ENCODE results near the gene C4orf54. TPM values are rescaled to one million over a fixed set of nuclear protein-coding genes. Genes with fewer than 3 reads are reported as not detected.

The C4orf54 gene
- total RNA-seq, 1 experiment from 2014 or later: 0.04 TPM

DNA sequence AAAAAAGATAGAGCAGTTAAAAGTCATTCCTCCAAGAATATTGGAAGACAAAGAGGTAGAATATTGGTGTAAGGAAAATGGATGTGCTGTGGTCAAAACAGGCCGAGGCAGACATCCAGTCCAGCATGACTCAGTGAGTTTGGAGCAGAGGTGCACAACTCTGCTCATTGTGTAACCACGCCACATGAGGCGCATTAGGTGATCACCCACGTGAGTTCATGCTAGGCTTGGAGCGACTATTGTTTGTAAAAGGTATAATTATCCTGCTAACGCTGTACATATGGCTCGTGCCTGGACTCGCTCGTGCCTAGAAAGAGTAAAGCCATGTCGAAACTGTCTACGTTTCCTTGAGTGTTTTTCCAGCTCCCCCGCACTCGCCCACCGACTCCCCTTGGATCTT, 23.9 kb downstream of the C4orf54 start:
- ChIA-PET CTCF (no interaction called here), POLR2A (ENCODE audit: unreplicated experiment) (no interaction called here)
- H3K9ac ChIP-seq (ENCODE audit: low read length): no peak overlapping the region
- H3K79me2 ChIP-seq (ENCODE audit: low read length): no peaks in the 10 kb centered on the region
- no peak overlapping the region for H3K27ac ChIP-seq (ENCODE audit: low read length)
- H3K9me3 ChIP-seq (ENCODE audit: low read length): no peaks in the 10 kb centered on the region
- H3K9me2 ChIP-seq (replicated peaks; ENCODE audit: low read length): no peaks in the 10 kb centered on the region
- intact Hi-C loops (cut with micrococcal nuclease): no loop called here
- DNase-seq (no peak), ATAC-seq (no peak)
- H2AFZ ChIP-seq (ENCODE audit: low read length): no peak overlapping the region
- H3F3A ChIP-seq (ENCODE audit: low read length, unreplicated experiment): no peaks in the 10 kb centered on the region
- H3K4me3 ChIP-seq (ENCODE audit: low read length): no peak overlapping the region
- no peaks in the 10 kb centered on the region for H3K27me3 ChIP-seq (ENCODE audit: low read length)
- H4K20me1 ChIP-seq (ENCODE audit: low read length): no peaks in the 10 kb centered on the region
- no peak overlapping the region for H3K4me2 ChIP-seq (ENCODE audit: low read length)
- H3K36me3 ChIP-seq (ENCODE audit: low read depth, low read length): no peaks in the 10 kb centered on the region
- TF ChIP-seq EZH2 (IDR thresholded peaks at IDR 0.05; ENCODE audit: low read length, unreplicated experiment) (no peak), EZH2phosphoT487 (IDR thresholded peaks at IDR 0.05; ENCODE audit: borderline replicate concordance, low read length) (no peak)
- TF ChIP-seq, protein P1, sequence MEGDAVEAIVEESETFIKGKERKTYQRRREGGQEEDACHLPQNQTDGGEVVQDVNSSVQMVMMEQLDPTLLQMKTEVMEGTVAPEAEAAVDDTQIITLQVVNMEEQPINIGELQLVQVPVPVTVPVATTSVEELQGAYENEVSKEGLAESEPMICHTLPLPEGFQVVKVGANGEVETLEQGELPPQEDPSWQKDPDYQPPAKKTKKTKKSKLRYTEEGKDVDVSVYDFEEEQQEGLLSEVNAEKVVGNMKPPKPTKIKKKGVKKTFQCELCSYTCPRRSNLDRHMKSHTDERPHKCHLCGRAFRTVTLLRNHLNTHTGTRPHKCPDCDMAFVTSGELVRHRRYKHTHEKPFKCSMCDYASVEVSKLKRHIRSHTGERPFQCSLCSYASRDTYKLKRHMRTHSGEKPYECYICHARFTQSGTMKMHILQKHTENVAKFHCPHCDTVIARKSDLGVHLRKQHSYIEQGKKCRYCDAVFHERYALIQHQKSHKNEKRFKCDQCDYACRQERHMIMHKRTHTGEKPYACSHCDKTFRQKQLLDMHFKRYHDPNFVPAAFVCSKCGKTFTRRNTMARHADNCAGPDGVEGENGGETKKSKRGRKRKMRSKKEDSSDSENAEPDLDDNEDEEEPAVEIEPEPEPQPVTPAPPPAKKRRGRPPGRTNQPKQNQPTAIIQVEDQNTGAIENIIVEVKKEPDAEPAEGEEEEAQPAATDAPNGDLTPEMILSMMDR (conservative IDR thresholded peaks at IDR 0.05; ENCODE audit: low read depth, low read length): no peak
- no TSS peak for BruUV-seq (replicated peaks)
- H3K4me1 ChIP-seq (ENCODE audit: insufficient read depth, low read length): peaks cover 14% of the 10 kb centered on the region; the same call in 1 of the 2 replicates

DNA sequence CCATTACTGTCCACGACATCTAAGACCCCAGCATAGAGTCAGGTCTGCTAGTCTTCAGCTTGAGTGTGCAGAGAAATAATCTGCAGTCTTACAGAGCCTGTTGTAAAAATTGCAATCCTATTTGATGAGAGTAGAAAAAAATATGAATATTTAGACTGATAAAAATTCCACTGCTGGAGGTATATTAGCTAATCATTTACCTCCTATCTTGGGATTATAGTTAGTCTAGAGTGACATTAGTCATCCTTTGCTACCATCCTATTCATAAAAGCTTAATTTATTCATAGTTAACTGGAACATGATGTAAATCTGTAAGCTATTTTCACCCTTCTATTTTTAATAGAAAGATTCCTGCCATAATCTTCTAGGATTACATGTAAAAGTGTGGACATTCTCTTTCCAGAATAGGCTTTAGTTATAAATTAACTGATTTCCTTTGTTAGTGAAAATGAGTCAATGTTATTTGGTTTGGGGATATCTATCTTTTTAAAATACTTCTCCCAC, 26.7 kb downstream of the C4orf54 start:
- Histone ChIP-seq H3K27me3 (ENCODE audit: low read length) (no peaks in the 10 kb centered on the region), H3K9me3 (ENCODE audit: low read length) (no peaks in the 10 kb centered on the region), H3K9me2 (replicated peaks; ENCODE audit: low read length) (no peaks in the 10 kb centered on the region), H4K20me1 (ENCODE audit: low read length) (no peaks in the 10 kb centered on the region), H3K4me1 (ENCODE audit: insufficient read depth, low read length) (peaks cover 14% of the 10 kb centered on the region; the same call in 1 of the 2 replicates), H3F3A (ENCODE audit: low read length, unreplicated experiment) (no peaks in the 10 kb centered on the region), H3K27ac (ENCODE audit: low read length) (no peak overlapping the region), H3K9ac (ENCODE audit: low read length) (no peak overlapping the region), H2AFZ (ENCODE audit: low read length) (no peak overlapping the region), H3K4me2 (ENCODE audit: low read length) (no peak overlapping the region), H3K79me2 (ENCODE audit: low read length) (no peaks in the 10 kb centered on the region), H3K36me3 (ENCODE audit: low read depth, low read length) (no peaks in the 10 kb centered on the region), H3K4me3 (ENCODE audit: low read length) (no peak overlapping the region)
- intact Hi-C loops (cut with micrococcal nuclease): no loop called here
- DNase-seq (no peak), ATAC-seq (no peak)
- POLR2A ChIA-PET (ENCODE audit: unreplicated experiment): no interaction called here
- CTCF ChIA-PET: no interaction called here
- BruUV-seq (replicated peaks): no TSS peak
- TF ChIP-seq, protein P1 (conservative IDR thresholded peaks at IDR 0.05; ENCODE audit: low read depth, low read length): no peak
- no peak for TF ChIP-seq EZH2 (IDR thresholded peaks at IDR 0.05; ENCODE audit: low read length, unreplicated experiment)
- no peak for TF ChIP-seq EZH2phosphoT487 (IDR thresholded peaks at IDR 0.05; ENCODE audit: borderline replicate concordance, low read length)

DNA sequence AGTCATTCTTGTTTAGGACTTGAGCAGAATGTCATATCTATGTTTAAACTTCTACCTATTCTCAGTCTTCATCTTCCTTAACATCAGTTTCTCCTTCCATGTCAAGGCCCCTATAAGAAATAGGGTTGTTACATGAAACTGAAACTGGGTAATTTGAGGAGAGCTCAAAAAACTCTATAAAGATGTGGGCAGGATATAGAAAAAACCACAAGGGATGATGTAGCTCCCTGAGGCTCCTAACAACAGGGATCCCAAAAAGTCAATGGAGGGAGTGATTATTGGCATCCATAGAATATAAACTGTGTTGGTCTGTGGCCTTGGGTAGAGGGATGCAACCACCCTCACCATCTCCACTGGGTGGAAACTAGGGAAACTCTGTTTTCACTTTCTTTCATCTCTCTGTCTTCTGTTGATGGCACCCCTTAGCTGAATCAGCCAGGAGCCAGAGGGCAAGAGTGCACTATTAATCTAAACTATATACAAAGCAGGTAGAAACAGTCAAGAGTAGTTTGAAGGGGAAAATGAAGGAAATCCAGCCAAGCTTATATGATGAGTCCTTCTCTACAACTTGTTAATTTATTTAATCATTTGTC, 27.6 kb downstream of the C4orf54 start:
- CTCF ChIA-PET: no interaction called here
- POLR2A ChIA-PET (ENCODE audit: unreplicated experiment): no interaction called here

More for the DNA sequence above, 27.6 kb downstream of the C4orf54 start:
- Histone ChIP-seq H3K79me2 (ENCODE audit: low read length) (no peaks in the 10 kb centered on the region), H2AFZ (ENCODE audit: low read length) (no peak overlapping the region), H3K27me3 (ENCODE audit: low read length) (no peaks in the 10 kb centered on the region), H3K9me3 (ENCODE audit: low read length) (no peaks in the 10 kb centered on the region), H3K9ac (ENCODE audit: low read length) (no peak overlapping the region), H3K4me2 (ENCODE audit: low read length) (peak overlapping the region; percentile 23; the same call in 1 of the 2 replicates), H3K27ac (ENCODE audit: low read length) (no peak overlapping the region), H3F3A (ENCODE audit: low read length, unreplicated experiment) (no peaks in the 10 kb centered on the region), H3K4me3 (ENCODE audit: low read length) (no peak overlapping the region), H4K20me1 (ENCODE audit: low read length) (no peaks in the 10 kb centered on the region), H3K9me2 (replicated peaks; ENCODE audit: low read length) (no peaks in the 10 kb centered on the region), H3K4me1 (ENCODE audit: insufficient read depth, low read length) (peaks cover 14% of the 10 kb centered on the region; the same call in 1 of the 2 replicates), H3K36me3 (ENCODE audit: low read depth, low read length) (no peaks in the 10 kb centered on the region)
- DNase-seq (peak; percentile 54), ATAC-seq (peak; percentile 46)
- no TSS peak for BruUV-seq (replicated peaks)
- TF ChIP-seq EZH2 (IDR thresholded peaks at IDR 0.05; ENCODE audit: low read length, unreplicated experiment): no peak
- TF ChIP-seq, protein P1 (conservative IDR thresholded peaks at IDR 0.05; ENCODE audit: low read depth, low read length): no peak
- no peak for TF ChIP-seq EZH2phosphoT487 (IDR thresholded peaks at IDR 0.05; ENCODE audit: borderline replicate concordance, low read length)
- intact Hi-C loops (cut with micrococcal nuclease): no loop called here
